Activated CD8-positive, alpha-beta memory T cell treated with anti-CD3 and anti-CD28 coated beads, Interleukin-2, amount 50 U/mL, for 48 hours (primary cell): ENCODE data around the gene GOLGA6L1.
"Not testable (repeated sequence)": the region's sequence is repeated elsewhere in the genome, so short reads cannot be mapped to it uniquely, and the experiment has no call there.

Experiments
- DNase-seq: peaks from one replicate; pipeline ENCODE4 v3.0.0-alpha.2; 2020

Gene GOLGA6L1, protein sequence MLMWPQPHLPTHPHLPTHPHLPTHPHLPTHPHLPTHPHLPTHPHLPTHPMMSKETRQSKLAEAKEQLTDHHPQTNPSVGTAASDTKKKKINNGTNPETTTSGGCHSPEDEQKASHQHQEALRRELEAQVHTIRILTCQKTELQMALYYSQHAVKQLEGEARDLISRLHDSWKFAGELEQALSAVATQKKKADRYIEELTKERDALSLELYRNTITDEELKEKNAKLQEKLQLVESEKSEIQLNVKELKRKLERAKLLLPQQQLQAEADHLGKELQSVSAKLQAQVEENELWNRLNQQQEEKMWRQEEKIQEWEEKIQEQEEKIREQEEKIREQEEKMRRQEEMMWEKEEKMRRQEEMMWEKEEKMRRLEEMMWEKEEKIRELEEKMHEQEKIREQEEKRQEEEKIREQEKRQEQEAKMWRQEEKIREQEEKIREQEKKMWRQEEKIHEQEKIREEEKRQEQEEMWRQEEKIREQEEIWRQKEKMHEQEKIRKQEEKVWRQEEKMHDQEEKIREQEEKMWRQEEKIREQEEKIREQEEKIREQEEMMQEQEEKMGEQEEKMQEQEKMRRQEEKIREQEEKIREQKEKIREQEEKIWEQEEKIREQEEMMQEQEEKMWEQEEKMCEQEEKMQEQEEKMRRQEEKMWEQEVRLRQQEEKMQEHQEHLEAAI

DNA sequence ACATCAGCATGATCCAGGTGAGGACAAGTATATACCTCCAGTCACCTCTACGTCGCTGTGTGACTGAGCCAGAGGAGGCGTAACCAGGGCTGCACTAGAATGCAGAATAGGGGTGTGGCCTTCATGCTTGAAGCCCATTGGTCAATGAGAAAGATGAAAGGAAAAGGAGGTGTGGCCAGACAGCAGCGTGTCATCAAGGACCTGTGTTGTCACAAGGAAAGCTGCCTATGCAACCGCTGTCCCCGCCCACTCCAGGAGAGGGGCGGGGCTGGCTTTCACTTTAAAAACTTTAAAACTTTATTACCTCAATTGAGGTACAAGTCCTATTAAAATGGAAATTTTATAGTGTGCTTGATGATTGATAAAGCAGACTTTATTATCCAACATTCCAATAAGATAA lies at the start of gene GOLGA6L1:
GOLGA6L1 (minus strand) TSS at position 101 of the 400 bp plus-strand sequence; CDS start at position 10, 91 bp downstream.
- DNase-seq, result not testable (repeated sequence)

DNA sequence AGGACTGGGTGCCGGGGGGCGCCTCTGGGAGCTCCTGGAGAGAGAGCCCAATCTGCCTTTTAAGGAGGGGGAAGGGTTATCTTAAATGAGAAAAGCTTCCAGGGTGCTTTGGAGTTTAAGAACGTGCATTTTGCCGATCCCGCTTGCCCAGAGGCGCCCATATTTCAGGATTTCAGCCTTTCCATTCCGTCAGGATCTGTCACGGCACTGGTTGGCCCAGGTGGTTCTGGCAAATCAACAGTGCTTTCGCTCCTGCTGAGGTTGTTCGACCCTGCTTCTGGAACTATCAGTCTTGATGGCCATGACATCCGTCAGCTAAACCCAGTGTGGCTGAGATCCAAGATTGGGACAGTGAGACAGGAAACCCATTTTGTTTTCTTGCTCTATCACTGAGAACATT lies 44.6 kb upstream of the GOLGA6L1 start:
- DNase-seq, result not testable (repeated sequence)

DNA sequence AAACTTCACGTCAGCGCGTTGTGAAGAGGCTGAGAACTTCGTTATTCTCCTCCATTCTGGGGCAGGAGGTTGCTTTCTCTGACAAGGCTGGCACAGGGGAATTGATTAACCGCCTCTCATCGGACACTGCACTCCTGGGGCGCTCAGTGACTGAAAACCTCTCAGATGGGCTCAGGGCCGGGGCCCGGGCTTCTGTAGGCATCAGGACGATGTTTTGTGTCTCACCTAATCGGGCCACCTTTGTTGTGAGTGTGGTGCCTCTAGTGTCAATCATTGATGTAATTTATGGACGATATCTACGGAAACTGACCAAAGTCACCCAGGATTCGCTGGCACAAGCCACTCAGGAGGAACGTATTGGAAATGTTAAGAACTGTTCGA lies 43.9 kb upstream of the GOLGA6L1 start:
- not testable (repeated sequence) for DNase-seq

DNA sequence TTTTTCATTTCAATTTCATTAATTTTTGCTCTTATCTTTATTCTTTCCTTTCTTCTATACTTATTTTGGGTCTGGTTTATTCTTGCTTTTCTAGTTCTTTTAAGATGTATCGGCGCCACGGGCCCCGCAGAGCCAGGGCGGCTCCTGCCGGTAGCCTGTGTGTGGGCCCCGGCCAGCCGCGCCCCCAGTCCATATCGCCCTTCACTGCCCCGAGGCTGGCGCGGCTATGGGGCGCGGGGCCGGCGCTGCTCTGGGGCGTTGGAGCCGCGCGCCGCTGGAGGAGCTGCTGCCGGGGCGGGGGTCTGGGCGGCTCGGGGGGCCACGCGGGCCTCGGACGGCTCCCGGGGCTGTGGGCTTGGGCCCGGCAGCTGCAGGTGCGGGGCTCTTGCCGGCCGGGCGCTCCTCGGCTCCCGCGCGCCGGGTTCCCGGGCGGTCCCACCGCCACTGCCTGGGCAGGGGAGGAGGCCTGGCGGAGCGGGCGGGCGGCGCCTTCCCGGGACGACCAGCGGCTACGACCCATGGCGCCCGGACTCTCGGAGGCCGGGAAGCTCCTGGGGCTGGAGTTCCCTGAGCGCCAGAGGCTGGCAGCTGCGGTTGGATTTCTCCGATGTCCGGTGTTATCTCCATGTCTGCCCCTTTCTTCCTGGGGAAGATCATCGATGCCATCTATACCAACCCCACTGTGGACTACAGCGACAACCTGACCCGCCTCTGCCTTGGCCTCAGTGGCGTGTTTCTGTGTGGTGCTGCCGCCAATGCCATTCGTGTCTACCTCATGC lies 43.3 kb upstream of the GOLGA6L1 start:
- not testable (repeated sequence) for DNase-seq

DNA sequence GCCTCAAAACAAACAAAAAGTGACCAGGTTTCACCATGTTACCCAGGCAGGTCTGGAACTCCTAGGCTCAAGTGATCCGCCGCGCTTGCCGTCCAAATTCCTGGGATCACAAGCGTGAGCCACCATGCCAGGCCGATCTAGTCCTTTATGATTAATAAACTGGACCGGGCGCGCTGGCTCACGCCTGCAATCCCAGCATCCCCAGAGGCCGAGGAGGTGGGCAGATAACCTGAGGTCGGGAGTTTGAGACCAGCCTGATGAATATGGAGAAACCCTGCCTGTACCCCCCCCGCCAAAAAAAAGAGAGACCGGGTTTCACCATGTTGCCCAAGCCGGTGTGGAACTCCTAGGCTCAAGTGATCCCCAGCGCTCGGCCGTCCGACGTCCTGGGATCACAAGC lies 40.1 kb upstream of the GOLGA6L1 start:
- DNase-seq, result not testable (repeated sequence)

DNA sequence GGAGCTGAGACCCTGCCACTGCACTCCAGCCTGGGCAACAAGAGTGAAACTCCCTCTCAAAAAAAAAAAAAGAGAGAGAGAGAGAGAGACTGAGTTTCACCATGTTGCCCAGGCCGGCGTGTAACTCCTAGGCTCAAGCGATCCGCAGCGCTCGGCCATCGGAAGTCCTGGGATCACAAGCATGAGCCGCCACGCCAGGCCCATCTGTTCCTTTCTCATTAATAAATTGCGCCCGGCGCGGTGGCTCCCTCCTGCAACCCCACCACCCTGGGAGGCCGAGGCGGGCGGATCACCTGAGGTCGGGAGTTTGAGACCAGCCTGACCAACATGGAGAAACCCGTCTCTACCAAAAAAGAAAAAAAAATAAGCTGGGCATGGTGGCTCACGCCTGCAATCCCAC lies 39.0 kb upstream of the GOLGA6L1 start:
- not testable (repeated sequence) for DNase-seq

DNA sequence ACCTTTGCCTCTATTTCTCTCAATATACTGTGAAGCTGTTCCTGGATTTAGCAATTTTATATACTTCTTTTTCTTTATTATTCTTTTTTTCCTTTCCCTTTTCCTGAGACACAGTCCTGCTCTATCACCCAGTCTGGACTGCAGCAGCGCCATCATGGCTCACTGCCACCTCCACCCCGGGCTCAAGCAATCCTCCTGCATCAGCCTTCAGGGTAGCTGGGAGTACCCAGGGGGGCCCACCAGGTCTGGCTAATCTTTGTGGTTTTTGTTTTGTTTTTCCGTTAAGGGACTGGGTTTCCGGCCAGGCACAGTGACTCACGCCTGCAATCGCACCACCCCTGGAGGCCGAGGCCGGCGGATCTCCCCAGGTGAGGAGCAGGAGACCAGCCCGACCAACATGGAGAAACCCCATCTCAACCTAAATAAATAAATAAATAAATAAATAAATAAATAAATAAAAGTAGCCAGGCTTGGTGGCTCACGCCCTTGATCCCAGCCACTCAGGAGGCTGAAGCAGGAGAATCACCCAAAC lies 38.1 kb upstream of the GOLGA6L1 start:
- DNase-seq, result not testable (repeated sequence)

DNA sequence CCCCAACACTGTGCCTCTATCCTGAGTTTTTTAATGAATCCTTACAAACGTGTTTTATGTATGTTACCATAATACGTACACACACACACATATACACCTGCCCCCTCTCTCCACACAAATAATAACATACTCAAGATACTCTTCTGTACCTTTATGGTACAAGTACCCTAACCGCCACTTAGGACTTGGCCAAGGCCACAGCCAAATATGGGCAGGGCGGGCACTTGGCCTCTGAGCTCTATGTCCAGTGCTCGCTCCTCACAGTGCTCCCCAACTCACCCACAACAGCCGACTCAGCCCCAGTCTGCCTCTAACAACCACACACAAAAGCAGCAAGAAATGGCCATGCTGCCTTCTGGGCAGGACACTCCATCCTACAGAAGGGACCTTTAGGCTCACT lies 3.8 kb downstream of the GOLGA6L1 start:
- DNase-seq, result not testable (repeated sequence)

DNA sequence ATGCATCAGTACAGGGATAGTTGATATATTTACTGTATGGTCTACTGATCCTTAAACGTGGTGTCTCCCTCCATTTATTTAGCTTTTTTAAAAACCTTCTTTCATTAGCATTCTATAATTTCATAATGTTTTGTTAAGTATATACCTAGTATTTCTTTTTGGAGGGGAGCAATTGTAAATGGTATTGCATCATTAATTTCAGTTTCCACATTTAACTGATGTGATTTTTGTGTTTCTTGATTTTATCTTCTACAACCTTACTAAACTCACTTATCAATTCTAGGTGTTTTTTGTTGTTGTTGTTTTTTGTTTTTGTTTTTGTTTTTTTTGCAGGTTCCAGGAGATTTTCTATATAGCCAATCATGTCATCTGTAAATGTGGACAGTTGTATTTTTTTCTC lies 18.4 kb downstream of the GOLGA6L1 start:
- no peak for DNase-seq

DNA sequence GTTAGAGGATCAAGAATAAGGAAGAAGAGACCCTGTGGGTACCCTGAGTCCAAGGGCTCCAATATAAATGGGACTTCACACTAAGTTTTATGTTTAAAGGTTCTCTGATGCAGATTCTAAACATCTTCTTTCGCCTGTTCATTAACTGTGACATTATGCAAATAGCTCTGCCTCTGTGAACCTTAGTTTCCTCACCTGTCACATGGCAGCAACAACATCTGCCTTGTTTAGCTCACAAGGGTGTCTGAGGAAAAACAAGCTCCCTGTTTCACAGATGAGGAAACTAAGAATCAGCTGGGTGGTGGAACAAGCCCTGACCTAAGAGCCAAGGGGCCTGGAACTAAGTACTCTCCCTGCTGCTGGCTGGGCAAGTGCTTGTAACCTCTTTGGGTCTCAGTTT lies 40.8 kb downstream of the GOLGA6L1 start:
- DNase-seq, result no peak

DNA sequence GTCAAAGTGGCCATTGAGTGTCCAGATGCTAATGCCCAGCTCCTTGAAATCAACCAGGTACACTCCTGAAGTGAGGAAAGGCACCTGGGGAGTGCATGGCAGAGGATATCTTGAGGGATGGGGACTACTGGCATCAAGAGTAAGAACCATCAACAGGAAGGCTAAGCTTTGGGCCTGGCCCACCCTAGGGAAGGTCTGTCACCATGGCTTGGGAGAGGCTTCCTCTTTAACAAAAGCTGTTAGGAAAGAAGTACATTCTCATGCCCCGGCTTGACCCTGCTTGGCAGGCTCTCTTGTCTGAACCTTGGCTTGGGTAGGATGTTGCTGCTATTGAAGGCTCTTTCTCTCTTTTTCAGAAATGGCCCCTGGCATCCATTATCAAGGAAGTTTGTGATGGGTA lies 53.5 kb downstream of the GOLGA6L1 start:
- no peak for DNase-seq

DNA sequence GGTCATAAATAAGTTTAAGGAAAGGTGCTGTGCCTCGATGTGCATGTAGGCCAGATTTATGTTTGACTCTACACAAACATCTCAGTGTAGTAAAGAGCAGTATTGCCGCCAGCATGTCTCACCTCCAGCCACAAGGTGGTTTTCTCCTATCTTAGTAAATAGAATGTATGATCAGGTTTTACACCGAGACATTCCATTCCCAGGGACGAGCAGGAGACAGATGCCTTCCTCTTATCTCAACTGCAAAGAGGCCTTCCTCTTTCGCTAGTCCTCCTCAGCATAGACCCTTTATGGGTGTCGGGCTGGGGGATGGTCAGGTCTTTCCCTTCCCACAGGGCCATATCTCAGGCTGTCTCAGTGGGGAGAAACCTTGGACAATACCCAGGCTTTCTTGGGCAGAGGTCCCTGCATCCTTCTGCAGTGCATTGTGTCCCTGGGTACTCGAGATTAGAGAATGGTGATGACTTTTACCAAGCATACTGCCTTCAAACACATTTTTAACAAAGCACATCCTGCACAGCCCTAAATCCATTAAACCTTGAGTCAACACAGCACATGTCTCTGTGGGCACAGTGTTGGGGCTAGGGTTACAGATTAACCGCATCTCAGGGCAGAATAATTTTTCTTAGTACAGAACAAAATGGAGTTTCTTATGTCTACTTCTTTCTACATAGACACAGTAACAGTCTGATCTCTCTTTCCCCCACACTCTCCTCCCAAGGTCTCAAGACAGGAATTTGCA lies 54.5 kb downstream of the GOLGA6L1 start:
- DNase-seq, result not testable (repeated sequence)

DNA sequence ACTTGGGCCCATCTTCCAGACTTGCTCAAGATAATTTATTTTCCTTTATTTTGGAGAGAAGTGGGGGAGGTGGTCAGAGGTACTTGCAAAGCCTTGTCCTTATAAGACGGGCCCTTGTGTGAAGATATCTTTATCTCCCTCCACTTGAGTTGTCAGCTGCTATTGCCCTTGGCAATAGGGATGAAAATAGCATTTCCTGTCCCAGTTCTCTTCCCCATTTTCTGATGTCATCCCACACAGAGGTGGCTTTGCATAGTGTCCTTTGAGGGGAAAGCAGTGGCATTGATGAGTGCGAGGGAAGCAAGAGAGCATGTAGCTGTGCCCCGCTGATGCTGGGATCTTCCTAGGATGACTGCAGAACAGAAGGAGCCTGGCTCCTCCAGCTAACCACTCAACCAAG lies 55.4 kb downstream of the GOLGA6L1 start:
- DNase-seq, result no peak

DNA sequence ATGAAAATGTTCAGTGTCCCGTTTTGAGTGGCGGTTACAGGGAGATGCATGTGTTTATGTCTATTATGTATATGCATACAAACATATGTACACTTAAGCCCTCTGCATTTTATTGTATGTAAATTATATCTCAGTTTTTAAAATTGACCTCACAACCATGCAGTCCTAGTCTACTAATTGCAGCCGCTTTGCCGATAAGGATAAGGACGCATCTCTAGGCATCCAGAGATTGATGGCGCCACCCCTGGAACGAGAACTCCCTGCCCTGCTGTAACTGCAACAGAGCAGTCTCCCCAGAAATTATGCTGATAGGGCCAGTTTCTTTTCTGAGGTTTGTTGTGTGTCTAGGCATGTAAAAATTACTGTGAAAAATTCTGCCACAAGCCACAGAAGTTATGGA lies 56.9 kb downstream of the GOLGA6L1 start:
- no peak for DNase-seq
